ENCODE results near the gene MYDGF. TPM values are rescaled to one million over a fixed set of nuclear protein-coding genes. Genes with fewer than 3 reads are reported as not detected.
"Not testable (repeated sequence)": the region's sequence is repeated elsewhere in the genome, so short reads cannot be mapped to it uniquely, and the experiment has no call there.

Gene MYDGF
- total and polyA plus RNA-seq, 9 donors, result 59.9 to 102 (median 70.8) TPM

- 78% methylated on average over 27 of the region's 27 CpGs for WGBS (ENCODE audit: insufficient coverage)
- H3K4me1 ChIP-seq (ENCODE audit: control insufficient read depth, insufficient read depth, low read length), result peaks cover 38% of the 10 kb centered on the region
- H3K27ac ChIP-seq (ENCODE audit: low read length), result peak overlapping the region; percentile 31
- H3K9me3 ChIP-seq (replicated peaks; ENCODE audit: control insufficient read depth, low read depth, low read length), result no peaks in the 10 kb centered on the region
- no peak overlapping the region for H3K4me3 ChIP-seq (ENCODE audit: low read length)
- DNase-seq, result peak; percentile 51
- peaks cover 2% of the 10 kb centered on the region for H3K27me3 ChIP-seq (ENCODE audit: control insufficient read depth, insufficient read depth, low read length)
- peaks cover 79% of the 10 kb centered on the region for H3K36me3 ChIP-seq (ENCODE audit: control insufficient read depth, insufficient read depth, low read length)
Observed at GRCh38 chr19:4692251-4693077, 22.3 kb upstream of the MYDGF start.

- H3K9me3 ChIP-seq (replicated peaks; ENCODE audit: control insufficient read depth, low read depth, low read length), result no peaks in the 10 kb centered on the region
- peaks cover 81% of the 10 kb centered on the region for H3K36me3 ChIP-seq (ENCODE audit: control insufficient read depth, insufficient read depth, low read length)
- no peak overlapping the region for H3K4me3 ChIP-seq (ENCODE audit: low read length)
- peak; percentile 36 for DNase-seq
- H3K4me1 ChIP-seq (ENCODE audit: control insufficient read depth, insufficient read depth, low read length), result peaks cover 41% of the 10 kb centered on the region
- no peak overlapping the region for H3K27ac ChIP-seq (ENCODE audit: low read length)
- WGBS (ENCODE audit: insufficient coverage), result 100% methylated on average over 1 of the region's 9 CpGs
- peaks cover 2% of the 10 kb centered on the region for H3K27me3 ChIP-seq (ENCODE audit: control insufficient read depth, insufficient read depth, low read length)
Observed at GRCh38 chr19:4691373-4691772, 21.2 kb upstream of the MYDGF start.

- Histone ChIP-seq H3K27ac (ENCODE audit: low read length) (no peak overlapping the region), H3K4me1 (ENCODE audit: control insufficient read depth, insufficient read depth, low read length) (peaks cover 36% of the 10 kb centered on the region), H3K36me3 (ENCODE audit: control insufficient read depth, insufficient read depth, low read length) (peaks cover 84% of the 10 kb centered on the region), H3K9me3 (replicated peaks; ENCODE audit: control insufficient read depth, low read depth, low read length) (no peaks in the 10 kb centered on the region), H3K4me3 (ENCODE audit: low read length) (no peak overlapping the region), H3K27me3 (ENCODE audit: control insufficient read depth, insufficient read depth, low read length) (peaks cover 2% of the 10 kb centered on the region)
- WGBS (ENCODE audit: insufficient coverage), result 78% methylated on average over 11 of the region's 13 CpGs
- DNase-seq, result no peak
Observed at GRCh38 chr19:4690361-4690760, 20.2 kb upstream of the MYDGF start.

GRCh38 chr19:4689403-4689802, 19.3 kb upstream of the MYDGF start:
- DNase-seq, result no peak
- H3K4me3 ChIP-seq (ENCODE audit: low read length), result no peak overlapping the region
- H3K27me3 ChIP-seq (ENCODE audit: control insufficient read depth, insufficient read depth, low read length), result peaks cover 2% of the 10 kb centered on the region
- peaks cover 84% of the 10 kb centered on the region for H3K36me3 ChIP-seq (ENCODE audit: control insufficient read depth, insufficient read depth, low read length)
- no peaks in the 10 kb centered on the region for H3K9me3 ChIP-seq (replicated peaks; ENCODE audit: control insufficient read depth, low read depth, low read length)
- H3K27ac ChIP-seq (ENCODE audit: low read length), result no peak overlapping the region
- WGBS (ENCODE audit: insufficient coverage), result 92% methylated on average over 19 of the region's 19 CpGs
- peaks cover 27% of the 10 kb centered on the region for H3K4me1 ChIP-seq (ENCODE audit: control insufficient read depth, insufficient read depth, low read length)

GRCh38 chr19:4688587-4688986, 18.4 kb upstream of the MYDGF start:
- Histone ChIP-seq H3K4me3 (ENCODE audit: low read length) (no peak overlapping the region), H3K27me3 (ENCODE audit: control insufficient read depth, insufficient read depth, low read length) (peaks cover 2% of the 10 kb centered on the region), H3K36me3 (ENCODE audit: control insufficient read depth, insufficient read depth, low read length) (peaks cover 83% of the 10 kb centered on the region), H3K27ac (ENCODE audit: low read length) (no peak overlapping the region), H3K4me1 (ENCODE audit: control insufficient read depth, insufficient read depth, low read length) (peaks cover 19% of the 10 kb centered on the region), H3K9me3 (replicated peaks; ENCODE audit: control insufficient read depth, low read depth, low read length) (no peaks in the 10 kb centered on the region)
- WGBS (ENCODE audit: insufficient coverage), result 81% methylated on average over 23 of the region's 26 CpGs
- DNase-seq, result no peak

- peaks cover 7% of the 10 kb centered on the region for H3K4me1 ChIP-seq (ENCODE audit: control insufficient read depth, insufficient read depth, low read length)
- peak overlapping the region; percentile 15 for H3K27ac ChIP-seq (ENCODE audit: low read length)
- DNase-seq, result no peak
- H3K4me3 ChIP-seq (ENCODE audit: low read length), result no peak overlapping the region
- H3K9me3 ChIP-seq (replicated peaks; ENCODE audit: control insufficient read depth, low read depth, low read length), result no peaks in the 10 kb centered on the region
- H3K36me3 ChIP-seq (ENCODE audit: control insufficient read depth, insufficient read depth, low read length), result peaks cover 78% of the 10 kb centered on the region
- 74% methylated on average over 9 of the region's 11 CpGs for WGBS (ENCODE audit: insufficient coverage)
- H3K27me3 ChIP-seq (ENCODE audit: control insufficient read depth, insufficient read depth, low read length), result no peaks in the 10 kb centered on the region
Observed at GRCh38 chr19:4687396-4687795, 17.3 kb upstream of the MYDGF start.

- DNase-seq, result no peak
- Histone ChIP-seq H3K4me3 (ENCODE audit: low read length) (no peak overlapping the region), H3K9me3 (replicated peaks; ENCODE audit: control insufficient read depth, low read depth, low read length) (no peaks in the 10 kb centered on the region), H3K27ac (ENCODE audit: low read length) (no peak overlapping the region), H3K27me3 (ENCODE audit: control insufficient read depth, insufficient read depth, low read length) (no peaks in the 10 kb centered on the region), H3K36me3 (ENCODE audit: control insufficient read depth, insufficient read depth, low read length) (peaks cover 79% of the 10 kb centered on the region), H3K4me1 (ENCODE audit: control insufficient read depth, insufficient read depth, low read length) (peaks cover 4% of the 10 kb centered on the region)
- WGBS (ENCODE audit: insufficient coverage), result 94% methylated on average over 10 of the region's 10 CpGs
Observed at GRCh38 chr19:4686700-4687099, 16.6 kb upstream of the MYDGF start.

GRCh38 chr19:4684312-4685095, 14.4 kb upstream of the MYDGF start:
- Histone ChIP-seq H3K4me3 (ENCODE audit: low read length) (no peak overlapping the region), H3K27me3 (ENCODE audit: control insufficient read depth, insufficient read depth, low read length) (no peaks in the 10 kb centered on the region), H3K27ac (ENCODE audit: low read length) (no peak overlapping the region), H3K4me1 (ENCODE audit: control insufficient read depth, insufficient read depth, low read length) (peaks cover 4% of the 10 kb centered on the region), H3K36me3 (ENCODE audit: control insufficient read depth, insufficient read depth, low read length) (peaks cover 71% of the 10 kb centered on the region), H3K9me3 (replicated peaks; ENCODE audit: control insufficient read depth, low read depth, low read length) (no peaks in the 10 kb centered on the region)
- no peak for DNase-seq
- WGBS (ENCODE audit: insufficient coverage), result 88% methylated on average over 28 of the region's 28 CpGs

- Histone ChIP-seq H3K4me3 (ENCODE audit: low read length) (no peak overlapping the region), H3K4me1 (ENCODE audit: control insufficient read depth, insufficient read depth, low read length) (peaks cover 4% of the 10 kb centered on the region), H3K27me3 (ENCODE audit: control insufficient read depth, insufficient read depth, low read length) (no peaks in the 10 kb centered on the region), H3K27ac (ENCODE audit: low read length) (no peak overlapping the region), H3K36me3 (ENCODE audit: control insufficient read depth, insufficient read depth, low read length) (peaks cover 60% of the 10 kb centered on the region), H3K9me3 (replicated peaks; ENCODE audit: control insufficient read depth, low read depth, low read length) (no peaks in the 10 kb centered on the region)
- DNase-seq, result no peak
- WGBS (ENCODE audit: insufficient coverage), result 96% methylated on average over 40 of the region's 45 CpGs
Observed at GRCh38 chr19:4682417-4683200, 12.5 kb upstream of the MYDGF start.

GRCh38 chr19:4680021-4680420, 9.9 kb upstream of the MYDGF start:
- DNase-seq; H3K27me3 ChIP-seq (ENCODE audit: control insufficient read depth, insufficient read depth, low read length); H3K4me3 ChIP-seq (ENCODE audit: low read length); H3K27ac ChIP-seq (ENCODE audit: low read length); H3K9me3 ChIP-seq (replicated peaks; ENCODE audit: control insufficient read depth, low read depth, low read length); H3K4me1 ChIP-seq (ENCODE audit: control insufficient read depth, insufficient read depth, low read length): not testable (repeated sequence)
- H3K36me3 ChIP-seq (ENCODE audit: control insufficient read depth, insufficient read depth, low read length), result peaks cover 51% of the 10 kb centered on the region
- WGBS (ENCODE audit: insufficient coverage), result 100% methylated on average over 1 of the region's 7 CpGs
